ENCODE data around the gene THBS3.
"Not testable (repeated sequence)": the region's sequence is repeated elsewhere in the genome, so short reads cannot be mapped to it uniquely, and the experiment has no call there.

THBS3 gene

DNA sequence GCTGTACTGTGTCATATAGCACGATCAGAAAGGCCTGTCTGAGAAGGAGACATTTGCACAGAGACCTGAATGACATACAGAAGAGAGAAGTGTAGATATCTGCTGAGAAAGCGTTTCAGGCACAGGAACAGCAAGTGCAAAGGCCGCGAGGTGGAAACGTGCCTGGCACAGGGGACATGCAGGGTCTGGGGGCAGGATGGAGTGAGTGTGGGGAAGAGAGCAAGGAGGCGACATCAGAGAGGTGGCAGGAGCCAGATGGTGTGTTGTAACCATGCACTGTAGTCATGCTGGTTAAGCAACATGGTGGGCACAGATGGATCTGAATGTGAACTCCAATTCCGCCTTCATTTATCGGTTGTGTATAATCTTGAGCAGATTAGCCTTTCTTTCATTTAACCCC is 47.6 kb downstream of the THBS3 start:
- DNase-seq (ENCODE audit: low read depth in 4 of 4, low spot score in 1 of 4): no peak

DNA sequence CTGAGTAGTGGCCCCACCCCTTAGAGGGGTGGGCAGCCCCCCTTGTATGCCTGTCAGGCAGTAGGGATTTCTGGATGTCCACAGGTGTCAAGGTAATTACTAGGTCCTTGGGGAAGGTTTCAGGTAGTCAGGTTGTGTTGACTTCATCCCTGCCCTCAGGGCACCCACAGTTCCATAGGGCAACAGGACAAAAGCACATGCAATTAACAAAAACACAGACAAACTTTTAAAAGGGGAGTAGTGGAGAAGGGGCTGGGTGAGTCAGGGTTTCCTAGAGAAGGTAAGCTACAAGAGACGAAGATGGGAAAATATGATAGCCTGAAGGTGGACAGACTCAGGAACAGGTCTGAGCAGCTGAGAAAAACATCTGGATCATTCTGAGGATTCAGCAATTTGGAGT is 48.7 kb downstream of the THBS3 start:
- no peak for DNase-seq (ENCODE audit: low read depth in 4 of 4, low spot score in 1 of 4)

DNA sequence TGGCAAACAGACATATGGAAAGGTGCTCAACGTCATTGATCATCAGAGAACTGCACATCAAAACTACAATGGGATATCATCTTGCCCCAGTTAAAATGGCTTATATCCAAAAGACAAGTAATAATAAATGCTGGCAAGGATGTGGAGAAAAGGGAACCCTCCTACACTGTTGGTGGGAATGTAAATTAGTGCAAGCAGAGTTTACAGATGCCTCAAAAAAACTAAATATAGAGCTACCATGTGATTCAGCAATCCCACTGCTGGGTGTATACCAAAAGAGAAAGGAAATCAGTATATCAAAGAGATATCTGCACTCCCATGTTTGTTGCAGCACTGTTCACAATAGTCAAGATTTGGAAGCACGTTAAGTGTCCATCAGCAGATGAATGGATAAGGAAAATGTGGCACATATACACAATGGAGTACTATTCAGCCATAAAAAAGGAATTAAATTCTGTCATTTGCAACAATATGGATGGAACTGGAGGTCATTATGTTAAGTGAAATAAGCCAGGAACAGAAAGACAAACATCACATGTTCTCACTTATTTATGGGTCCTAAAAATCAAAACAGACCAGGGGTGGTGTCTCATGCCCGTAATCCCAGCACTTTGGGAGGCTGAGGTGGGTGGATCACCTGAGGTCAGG is 51.6 kb downstream of the THBS3 start:
- not testable (repeated sequence) for DNase-seq (ENCODE audit: low read depth in 4 of 4, low spot score in 1 of 4)
